HG03432 (cell line): ENCODE results near the gene TM9SF3.
"Not testable (repeated sequence)": the region's sequence is repeated elsewhere in the genome, so short reads cannot be mapped to it uniquely, and the experiment has no call there.

Experiments
- ATAC-seq: cut with Tn5 transposase; IDR thresholded peaks from one replicate; pipeline ENCODE4 v1.9.1; 2021; ENCODE audit warnings: mild to moderate bottlenecking, moderate library complexity; ENCODE audit not compliant: unreplicated experiment

Gene TM9SF3

GRCh38 chr10:96600337-96600736 is 13.5 kb upstream of the TM9SF3 start:
- no peak for ATAC-seq

DNA sequence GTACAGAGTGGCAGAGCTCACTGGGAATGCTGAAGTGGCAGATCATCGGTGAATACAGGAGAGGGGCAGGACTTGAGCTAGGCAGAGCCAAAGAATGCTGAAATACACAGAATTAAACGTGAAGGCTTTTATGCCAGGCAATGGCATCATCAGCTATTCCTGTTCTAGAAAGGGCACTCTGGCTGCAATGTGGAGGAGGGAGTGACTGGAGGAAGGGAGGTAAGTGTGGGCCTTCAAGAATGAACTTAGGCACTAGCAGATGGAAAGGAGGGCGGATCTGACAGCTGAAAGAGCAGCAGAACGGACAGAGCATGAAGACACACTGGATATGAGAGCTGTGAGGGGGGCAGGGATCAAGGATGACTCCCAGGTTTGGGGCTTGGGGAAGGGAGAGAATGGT is 12.0 kb upstream of the TM9SF3 start:
- no peak for ATAC-seq

DNA sequence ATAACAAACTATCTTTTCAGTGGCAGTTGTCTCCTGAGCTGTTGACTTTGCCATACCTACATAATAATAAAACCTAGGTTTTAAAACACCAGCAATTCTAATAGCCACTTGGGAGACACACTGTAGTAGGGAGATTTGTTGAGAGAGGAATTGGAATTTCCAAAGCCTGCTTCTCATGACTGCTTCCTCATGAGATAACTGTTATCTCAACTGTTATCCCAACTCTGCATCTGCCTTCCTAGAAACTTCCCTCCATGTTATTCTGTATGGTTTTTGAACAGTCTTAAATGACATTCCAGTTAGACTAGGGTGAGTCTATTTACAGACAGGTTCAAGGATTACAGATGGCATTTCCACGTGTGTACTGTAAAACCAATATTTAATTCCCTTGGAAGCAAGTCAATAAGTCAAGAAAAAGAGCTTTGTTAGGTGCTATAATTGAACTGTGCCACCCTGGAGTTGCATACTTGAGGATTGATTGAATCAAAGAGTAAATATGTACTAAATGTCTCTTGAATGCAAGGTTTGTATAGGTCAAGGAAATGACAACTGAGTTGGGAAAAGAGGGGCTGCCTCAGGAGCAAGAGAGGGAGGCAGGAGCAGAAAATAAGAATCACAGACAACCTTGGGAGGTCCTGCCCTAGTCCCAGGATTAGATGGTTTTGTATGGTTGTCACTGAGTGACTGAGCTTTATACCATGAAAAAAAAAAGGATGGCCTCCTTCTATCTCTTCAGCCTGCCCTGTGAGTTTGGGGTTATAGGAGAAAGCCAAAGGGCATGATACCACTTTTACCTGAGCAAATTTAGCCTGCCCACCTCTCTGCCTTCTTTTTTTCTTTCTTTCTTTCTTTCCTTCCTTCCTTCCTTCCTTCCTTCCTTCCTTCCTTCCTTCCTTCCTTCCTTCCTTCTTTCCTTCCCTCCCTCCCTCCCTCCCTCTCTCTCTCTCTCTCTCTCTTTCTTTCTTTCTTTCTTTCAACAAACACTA is 9.9 kb upstream of the TM9SF3 start:
- no peak for ATAC-seq

DNA sequence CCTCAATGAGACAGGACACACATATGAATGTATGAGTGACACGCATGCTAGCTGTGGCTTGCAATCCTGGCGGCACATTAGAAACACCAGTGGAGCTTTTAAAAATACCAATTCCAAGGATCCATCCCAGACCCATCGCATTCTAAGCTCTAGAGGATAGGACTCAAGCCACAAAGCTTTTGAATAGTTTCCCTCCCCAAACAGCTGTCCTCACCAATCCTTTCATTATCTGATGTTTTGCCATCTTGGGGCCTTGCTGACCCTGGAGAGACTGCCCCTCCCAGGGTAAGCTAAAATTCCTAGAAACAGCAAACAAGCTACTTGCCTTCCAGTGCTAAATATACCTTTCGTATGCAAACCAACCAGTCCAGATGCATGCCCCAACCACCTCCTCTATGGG is 8.9 kb upstream of the TM9SF3 start:
- no peak for ATAC-seq

- no peak for ATAC-seq
Measured at GRCh38 chr10:96591946-96592345, 5.1 kb upstream of the TM9SF3 start.

DNA sequence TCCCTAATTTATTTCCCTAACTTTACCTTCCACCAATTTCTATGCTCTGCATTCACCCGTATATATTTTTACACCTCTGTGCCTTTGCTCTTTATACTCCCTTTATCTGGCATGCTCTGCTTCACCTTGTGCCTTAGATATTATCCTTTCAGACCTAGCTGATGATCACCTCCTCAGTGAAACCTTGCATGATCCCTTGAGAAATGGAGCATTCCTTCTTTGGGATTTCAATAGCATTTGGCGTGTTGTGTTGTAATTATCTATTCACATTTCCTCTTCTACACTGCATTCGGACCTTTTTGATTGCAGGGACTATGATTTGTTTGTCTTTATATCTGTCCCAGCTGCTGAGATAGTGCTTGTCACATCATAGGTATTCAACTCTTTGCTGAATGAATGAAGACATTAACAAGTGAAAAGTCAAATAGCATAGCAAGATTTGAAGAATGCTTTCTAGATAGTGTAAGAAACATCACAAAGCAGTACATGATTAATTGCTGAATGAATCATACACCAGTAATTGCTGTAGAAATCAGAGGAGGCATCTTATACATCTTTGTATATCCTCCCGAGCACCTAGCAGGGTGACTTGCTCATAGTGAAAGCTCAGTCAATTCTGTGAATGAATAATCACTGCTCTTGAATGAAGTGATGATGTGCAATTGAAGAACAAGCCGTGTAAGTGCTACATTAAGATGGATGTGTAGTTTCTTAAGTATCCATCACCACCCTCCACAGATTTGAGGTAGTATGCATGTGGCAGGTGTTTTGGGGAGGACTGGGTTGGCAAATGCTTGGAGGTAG is 2.0 kb upstream of the TM9SF3 start:
- ATAC-seq: peak; percentile 37

GRCh38 chr10:96588060-96588554 is 1.3 kb upstream of the TM9SF3 start:
- no peak for ATAC-seq

- no peak for ATAC-seq
Measured at GRCh38 chr10:96587264-96588059, 650 bp upstream of the TM9SF3 start.

DNA sequence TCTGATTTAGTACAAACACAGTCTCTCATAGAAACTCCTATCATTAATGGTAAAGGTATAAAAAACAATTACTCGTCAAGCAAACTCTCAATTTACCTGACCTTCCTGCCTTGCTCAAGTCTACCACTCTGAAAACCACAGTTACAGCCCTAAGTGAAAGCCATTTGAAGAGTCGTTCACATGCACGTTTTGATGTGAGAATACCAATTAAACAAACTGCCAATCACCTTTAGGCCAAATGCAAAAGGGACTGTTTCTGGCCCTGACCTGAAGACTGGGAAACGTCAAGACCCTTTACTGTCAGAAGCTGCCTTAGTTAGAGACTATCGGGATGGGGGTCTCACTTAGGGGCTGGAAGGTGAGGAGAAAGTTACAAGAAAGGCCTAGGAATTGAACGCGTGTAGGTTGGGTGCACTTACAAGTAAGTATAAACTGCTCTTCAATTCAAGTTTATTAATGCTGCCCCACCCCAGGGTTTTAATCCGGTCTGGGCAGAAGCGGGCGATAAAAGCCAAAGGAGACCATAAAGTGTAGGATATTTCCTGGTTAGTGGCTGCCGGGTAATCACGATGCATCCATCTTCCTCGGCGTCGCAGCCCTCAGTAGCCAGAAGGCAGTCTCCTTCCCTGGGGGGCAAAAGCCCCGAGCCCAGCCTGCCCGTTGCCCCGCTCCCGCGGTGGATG is 935 bp downstream of the TM9SF3 start:
- peak; percentile 13 for ATAC-seq

DNA sequence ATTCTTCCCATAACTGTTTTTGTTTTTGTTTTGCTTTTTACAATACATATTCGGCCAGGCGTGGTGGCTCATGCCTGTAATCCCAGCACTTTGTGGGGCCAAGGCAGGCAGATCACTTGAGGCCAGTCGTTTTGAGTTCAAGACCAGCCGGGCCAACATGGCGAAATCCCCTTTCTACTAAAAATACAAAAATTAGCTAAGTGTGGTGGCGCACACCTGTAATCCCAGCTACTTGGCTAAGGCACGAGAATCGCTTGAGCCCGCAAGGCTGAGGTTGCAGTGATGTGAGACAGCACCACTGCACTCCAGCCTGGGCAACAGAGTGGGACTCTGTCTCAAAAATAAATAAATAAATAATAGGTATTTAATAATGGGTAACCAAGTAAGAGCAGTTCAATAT is 2.3 kb downstream of the TM9SF3 start:
- no peak for ATAC-seq

GRCh38 chr10:96584035-96584434 is 2.8 kb downstream of the TM9SF3 start:
- ATAC-seq: no peak

DNA sequence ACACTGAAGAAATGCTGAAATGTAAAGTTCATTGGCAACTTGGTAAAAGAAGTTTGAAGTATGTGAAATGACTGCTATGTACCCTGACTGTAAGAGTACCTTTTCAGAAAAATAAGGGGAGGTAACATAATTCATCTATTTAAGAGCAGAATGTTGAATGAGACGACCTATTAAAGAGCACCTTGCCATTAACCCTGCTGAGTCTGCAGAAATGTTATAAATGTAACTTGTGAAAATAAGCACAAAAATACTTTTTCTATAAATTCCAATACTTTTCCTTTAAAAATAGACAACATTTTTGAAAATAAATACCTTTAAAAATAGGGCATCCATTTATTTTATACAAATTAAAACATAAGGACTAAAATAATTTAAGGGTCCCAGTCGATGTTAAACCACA is 7.7 kb downstream of the TM9SF3 start:
- no peak for ATAC-seq

GRCh38 chr10:96578633-96579032 is 8.2 kb downstream of the TM9SF3 start:
- no peak for ATAC-seq

DNA sequence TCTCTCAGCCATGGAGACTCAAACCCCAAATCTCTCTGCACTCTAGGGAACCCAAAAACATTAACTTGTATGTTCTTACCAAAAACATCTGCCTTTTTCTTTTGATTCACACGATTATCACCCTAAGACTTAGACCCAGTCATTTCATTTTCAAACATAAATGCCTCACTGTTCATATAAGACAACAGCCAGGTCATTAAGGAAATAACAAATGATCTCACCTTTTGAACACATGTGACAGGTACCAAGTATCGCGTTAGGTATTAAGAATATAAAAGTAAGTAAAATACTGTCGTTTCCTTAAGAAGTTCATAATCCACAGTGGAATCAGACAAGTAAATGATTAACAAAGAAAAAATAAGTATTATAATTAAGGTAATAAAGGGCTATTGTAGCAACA is 8.8 kb downstream of the TM9SF3 start:
- no peak for ATAC-seq

GRCh38 chr10:96577069-96577468 is 9.7 kb downstream of the TM9SF3 start:
- ATAC-seq: no peak

DNA sequence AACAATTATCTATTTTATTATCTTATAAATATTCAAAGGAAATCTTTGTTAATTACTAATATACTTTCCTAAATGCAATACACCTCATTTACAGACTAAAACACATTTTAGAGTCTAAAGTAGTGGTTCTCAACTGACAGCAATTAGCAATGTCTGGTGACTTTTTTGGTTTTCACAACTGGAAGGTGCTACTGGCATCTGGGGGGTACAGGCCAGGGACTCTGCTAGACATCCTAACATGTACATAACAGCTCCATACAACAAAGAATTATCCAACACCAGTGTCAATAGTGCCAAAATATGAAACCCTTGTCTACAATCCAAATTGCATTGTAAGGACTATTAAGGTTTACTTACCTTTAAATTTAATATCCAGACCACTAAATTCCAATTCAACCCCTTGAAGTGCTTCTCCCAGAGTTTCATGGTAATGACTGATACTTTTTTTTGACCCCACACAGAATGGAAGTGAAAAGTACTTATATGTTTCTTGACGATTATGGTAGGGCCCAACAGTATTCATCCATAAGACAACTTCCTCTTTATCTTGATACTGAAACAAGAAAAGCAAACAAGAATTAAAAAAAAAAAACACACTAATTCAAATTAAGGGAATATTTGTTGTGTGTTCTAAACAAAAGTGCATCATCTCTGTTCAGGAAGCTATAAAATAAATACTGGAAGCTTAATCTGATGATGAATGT is 10.4 kb downstream of the TM9SF3 start:
- ATAC-seq: no peak

GRCh38 chr10:96574564-96574963 is 12.2 kb downstream of the TM9SF3 start:
- ATAC-seq: not testable (repeated sequence)

DNA sequence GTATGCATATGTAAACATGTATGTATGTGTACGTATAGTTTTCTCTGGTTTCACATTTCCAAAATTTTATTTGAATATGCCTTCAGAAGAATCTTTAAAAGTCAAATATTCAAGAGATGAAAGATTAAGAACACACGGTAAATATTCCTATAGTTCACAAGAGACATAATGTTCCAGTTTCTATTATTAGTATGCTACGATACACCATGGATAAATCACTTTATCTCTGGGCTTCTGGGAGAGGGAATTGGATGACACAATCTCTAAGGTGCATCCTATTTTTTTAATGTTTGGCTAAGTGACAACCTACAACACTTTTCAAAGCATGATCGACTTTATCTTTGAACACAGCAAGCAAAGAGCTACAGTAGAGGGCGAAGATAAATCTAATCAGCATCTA is 13.8 kb downstream of the TM9SF3 start:
- ATAC-seq: no peak
